GM12892 (cell line): ENCODE data around the gene MBD5.

Experiments
- DNase-seq: peaks from one replicate; pipeline ENCODE4 v3.0.0; 2011; ENCODE audit not compliant: insufficient read length
- FAIRE-seq: peaks from 2 replicates; lab custom pipeline; 2011; peaks lifted over from hg19 to GRCh38; lab: Jason Lieb, UNC
- POLR2A ChIP-seq: IDR thresholded peaks from 2 replicates; pipeline ENCODE4 v1.6.1; 2011; ENCODE audit warnings: low read depth, low read length, control low read depth
- POLR2AphosphoS5 ChIP-seq: IDR thresholded peaks from 2 replicates; pipeline ENCODE4 v1.6.1; 2011; ENCODE audit warnings: low read depth, low read length, control low read depth
- TAF1 ChIP-seq: IDR thresholded peaks from 2 replicates; pipeline ENCODE4 v1.6.1; 2011; ENCODE audit warnings: low read depth, mild to moderate bottlenecking, control low read depth, low read length, borderline replicate concordance

The MBD5 gene

DNA sequence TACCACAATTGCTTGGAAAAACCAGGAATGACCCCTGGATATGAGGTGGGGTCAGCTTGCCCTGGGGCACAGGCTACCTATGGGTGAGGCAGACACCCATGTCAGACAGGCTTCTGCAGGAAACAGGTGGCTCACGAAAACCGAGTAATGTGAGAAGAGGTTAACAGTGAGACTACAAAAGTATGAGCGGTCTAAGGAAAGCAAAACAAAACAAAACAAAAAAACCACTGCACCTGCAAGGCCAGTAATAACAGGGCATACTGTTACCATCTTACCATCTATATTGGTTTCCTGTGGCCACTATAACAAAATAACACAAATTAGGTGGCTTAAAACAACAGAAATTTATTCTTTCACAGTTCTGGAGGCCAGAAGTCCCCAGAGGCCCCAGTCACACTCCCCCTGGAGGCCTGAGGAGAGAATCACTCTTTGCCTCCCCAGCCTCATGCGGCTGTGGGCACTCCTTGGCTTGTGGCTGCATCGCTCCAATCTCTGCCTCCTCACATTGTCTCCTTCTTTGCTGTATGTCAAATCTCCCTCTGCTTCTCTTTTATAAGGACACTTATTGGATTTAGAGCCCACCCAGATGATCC, 537.0 kb downstream of the MBD5 start:
- TF ChIP-seq POLR2AphosphoS5 (no peak), POLR2A (no peak), TAF1 (no peak)
- DNase-seq (peak; percentile 32), FAIRE-seq (peak; percentile 38)

- DNase-seq (no peak), FAIRE-seq (no peak)
- TF ChIP-seq TAF1 (no peak), POLR2A (no peak)
These were observed 539.6 kb downstream of the MBD5 start for GRCh38 chr2:148560496-148560895.

- DNase-seq (no peak), FAIRE-seq (no peak)
- no peak for TF ChIP-seq TAF1
- TF ChIP-seq POLR2A, result no peak
- no peak for TF ChIP-seq POLR2AphosphoS5
These were observed 540.5 kb downstream of the MBD5 start for GRCh38 chr2:148561389-148561788.

DNA sequence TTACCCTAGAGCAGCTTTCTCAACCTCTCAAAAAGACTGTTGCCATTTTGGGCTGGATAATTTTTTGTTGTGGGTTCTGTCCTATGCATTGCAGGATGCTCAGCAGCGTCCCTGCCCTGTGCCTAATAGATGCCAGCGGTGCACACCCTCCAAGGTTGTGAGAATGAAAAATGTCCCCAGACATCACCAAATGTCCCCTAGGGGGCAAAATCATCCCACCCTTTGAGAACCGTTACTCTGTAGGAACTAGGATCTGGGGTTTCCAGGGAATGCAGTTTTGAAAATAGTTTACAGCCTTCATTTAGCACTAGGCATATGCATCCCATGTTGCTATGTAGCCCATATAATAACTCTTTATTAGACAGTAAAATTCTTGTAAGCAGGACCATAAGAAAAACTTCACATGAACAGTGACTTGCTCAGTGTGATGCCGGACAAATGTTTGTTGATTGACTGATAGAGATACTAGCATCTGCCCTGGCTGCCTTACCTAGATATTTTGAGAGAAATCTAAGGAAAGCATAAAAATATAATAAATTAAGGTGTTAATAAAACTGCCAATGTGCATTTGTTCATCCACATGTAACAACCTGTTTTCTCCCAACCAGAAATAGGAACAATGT, 544.5 kb downstream of the MBD5 start:
- FAIRE-seq (no peak), DNase-seq (no peak)

More for the DNA sequence above, 544.5 kb downstream of the MBD5 start:
- no peak for TF ChIP-seq POLR2AphosphoS5
